ENCODE measurements around the gene NDUFV1.

GRCh38 chr11:67645521-67646461 lies 39.1 kb downstream of the NDUFV1 start:
- TF ChIP-seq CTCF (IDR thresholded peaks at IDR 0.05) (no peak), ZFX (IDR thresholded peaks at IDR 0.05; ENCODE audit: borderline replicate concordance) (no peak)
